GM13976 (cell line): Measurements from ENCODE around the gene AMBRA1.

Experiments used
- DNase-seq: peaks from one replicate; pipeline ENCODE4 v3.0.0; 2012; ENCODE audit warnings: low spot score
- in situ Hi-C: fragments of 300-500 bp; cut with MboI; formaldehyde crosslinking; loops from one replicate; pipeline ENCODE4 v1.12.0; 2022; ENCODE audit warnings: low sequenced_read_pairs, mixed read lengths, inconsistent platforms; ENCODE audit not compliant: unreplicated experiment
- TF ChIP-seq, protein P1 (sequence below): IDR thresholded peaks from 2 replicates; pipeline ENCODE4 v1.5.1; 2012; ENCODE audit warnings: borderline replicate concordance, mild to moderate bottlenecking; ENCODE audit not compliant: insufficient read depth; ENCODE audit errors: extremely low read depth, missing control alignments, control extremely low read depth

The AMBRA1 gene

DNA sequence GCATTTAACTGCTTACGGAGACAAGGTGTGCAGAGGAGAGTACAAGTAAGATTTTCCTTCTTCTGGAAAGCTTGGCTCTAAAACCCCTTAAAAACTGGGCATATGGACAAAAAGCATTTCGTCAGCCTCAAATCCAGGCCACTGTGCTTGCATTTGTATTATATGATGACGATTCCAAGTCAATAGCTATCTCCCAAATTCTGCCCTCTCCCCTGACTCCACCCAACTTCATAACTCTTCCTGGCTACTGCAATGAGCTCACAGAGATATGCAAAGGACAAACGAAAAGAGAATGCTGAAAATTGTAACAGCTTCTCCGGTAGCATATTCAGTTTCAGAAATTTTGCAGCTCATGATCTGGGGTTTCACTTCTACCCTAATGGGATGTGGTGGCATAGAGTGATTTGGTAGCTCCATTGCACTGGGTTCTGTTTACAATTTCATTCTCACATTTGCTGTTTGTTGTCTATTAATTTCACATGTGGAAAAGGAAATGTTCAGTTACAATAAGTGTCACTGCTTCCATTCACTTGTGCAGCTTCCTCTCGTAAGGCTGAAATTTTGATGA lies 156.6 kb downstream of the AMBRA1 start:
- no peak for DNase-seq
- TF ChIP-seq, protein P1, sequence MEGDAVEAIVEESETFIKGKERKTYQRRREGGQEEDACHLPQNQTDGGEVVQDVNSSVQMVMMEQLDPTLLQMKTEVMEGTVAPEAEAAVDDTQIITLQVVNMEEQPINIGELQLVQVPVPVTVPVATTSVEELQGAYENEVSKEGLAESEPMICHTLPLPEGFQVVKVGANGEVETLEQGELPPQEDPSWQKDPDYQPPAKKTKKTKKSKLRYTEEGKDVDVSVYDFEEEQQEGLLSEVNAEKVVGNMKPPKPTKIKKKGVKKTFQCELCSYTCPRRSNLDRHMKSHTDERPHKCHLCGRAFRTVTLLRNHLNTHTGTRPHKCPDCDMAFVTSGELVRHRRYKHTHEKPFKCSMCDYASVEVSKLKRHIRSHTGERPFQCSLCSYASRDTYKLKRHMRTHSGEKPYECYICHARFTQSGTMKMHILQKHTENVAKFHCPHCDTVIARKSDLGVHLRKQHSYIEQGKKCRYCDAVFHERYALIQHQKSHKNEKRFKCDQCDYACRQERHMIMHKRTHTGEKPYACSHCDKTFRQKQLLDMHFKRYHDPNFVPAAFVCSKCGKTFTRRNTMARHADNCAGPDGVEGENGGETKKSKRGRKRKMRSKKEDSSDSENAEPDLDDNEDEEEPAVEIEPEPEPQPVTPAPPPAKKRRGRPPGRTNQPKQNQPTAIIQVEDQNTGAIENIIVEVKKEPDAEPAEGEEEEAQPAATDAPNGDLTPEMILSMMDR, result no peak
- in situ Hi-C loops, result no loop called here

DNA sequence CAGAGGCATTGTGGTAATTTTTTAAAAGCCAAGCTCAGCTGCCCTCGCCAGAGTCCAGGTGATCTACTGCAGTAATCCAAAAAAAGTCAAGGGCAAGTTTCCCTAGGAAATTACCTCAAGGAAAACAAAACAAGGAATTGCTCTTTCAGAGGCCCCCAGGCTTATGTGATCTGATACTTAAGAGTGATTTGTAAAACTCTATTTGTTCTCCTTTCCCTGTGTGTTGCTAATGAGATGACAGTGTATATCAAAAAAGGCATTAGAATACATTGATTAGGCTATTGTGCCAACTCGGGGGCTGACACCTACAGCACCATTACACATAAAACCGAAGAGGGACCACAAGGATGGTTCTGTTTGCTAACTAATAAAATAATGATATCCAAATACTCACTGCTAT lies 157.7 kb downstream of the AMBRA1 start:
- TF ChIP-seq, protein P1, result no peak
- in situ Hi-C loops, result no loop called here
- DNase-seq, result no peak

DNA sequence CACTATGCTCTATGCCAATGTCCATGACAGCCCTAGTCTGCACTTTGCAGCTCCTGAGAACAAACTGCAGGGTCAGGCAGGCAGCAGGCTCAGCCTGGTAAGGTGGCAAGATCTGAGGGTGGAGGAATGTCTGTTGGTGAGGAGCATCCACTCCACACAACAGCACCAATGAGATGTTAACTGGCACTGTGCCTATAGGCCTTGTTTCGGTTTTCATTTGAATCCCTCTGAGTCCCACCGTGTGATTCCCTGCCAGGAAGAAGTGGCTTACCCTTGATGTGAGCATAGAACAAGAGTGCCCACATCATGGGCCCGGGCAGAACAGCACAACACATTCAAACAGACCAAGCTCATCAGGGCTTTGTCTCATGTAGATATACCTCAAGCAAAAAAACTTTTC lies 158.1 kb downstream of the AMBRA1 start:
- DNase-seq, result no peak
- in situ Hi-C loops, result no loop called here
- TF ChIP-seq, protein P1, result no peak

DNA sequence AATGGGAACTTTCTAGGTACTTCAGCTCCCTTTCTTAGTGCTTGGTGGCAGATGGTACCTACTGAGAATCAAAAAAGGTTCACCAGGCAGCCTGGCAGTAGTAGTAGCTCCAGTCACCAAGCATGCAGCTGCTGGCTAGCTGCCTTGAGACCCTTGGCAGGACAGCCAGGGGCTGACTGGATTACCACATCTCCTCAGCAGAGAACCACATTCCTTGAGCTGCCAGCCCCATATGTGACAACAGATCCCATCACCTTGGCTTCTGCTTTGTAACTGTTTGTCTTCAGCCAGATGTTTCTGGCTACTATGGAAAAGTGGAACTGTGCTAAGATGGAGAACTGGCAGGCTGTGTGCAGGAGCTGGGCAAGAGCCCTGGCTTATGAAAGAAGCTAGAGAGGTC lies 162.6 kb downstream of the AMBRA1 start:
- in situ Hi-C loops, result no loop called here
- TF ChIP-seq, protein P1, result no peak
- DNase-seq, result no peak

DNA sequence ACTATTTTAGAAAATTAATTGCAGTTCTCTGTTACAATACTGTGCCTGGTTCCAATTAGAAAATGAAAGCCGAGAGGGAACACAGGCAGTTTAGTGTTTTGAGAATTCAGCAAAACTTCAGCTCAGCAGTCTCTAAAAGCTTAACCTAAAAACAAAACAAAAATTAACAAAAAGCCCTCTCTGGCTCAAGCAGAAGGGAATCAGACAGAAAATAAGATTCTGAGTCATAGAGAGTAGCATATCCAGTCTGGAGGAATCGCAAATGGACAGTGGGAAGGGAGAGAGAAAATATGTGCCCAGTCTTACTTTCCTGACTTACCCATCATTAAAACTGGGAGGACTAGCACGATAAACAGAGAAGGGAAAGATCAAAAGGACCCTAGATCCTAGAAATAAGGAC lies 164.1 kb downstream of the AMBRA1 start:
- DNase-seq, result no peak
- TF ChIP-seq, protein P1, result no peak
- in situ Hi-C loops, result no loop called here

DNA sequence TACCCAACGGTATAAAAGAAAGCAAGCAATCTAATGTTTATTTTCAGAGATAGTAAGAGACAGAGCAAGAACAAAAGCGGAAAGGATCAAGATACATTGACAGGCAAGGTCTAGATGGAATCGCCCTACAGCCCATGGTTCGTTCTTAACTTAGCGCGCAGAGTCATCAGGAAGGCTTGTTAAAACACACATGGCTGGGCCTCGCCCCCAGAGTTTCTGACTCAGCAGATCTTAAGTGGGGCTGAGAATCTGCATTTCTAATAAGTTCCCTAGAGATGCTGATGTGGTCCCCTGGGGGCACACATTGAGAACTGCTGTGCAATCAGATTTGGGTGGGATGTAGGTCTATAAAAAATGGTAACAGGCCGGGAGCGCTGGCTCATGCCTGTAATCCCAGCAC lies 166.5 kb downstream of the AMBRA1 start:
- in situ Hi-C loops, result no loop called here
- DNase-seq, result no peak
- TF ChIP-seq, protein P1, result no peak
